A673 (cell line): ENCODE data around the gene ARL8A.

Experiments
- CTCF ChIP-seq: fragments of 300-800, 200-600 bp; sonication (generic); conservative IDR thresholded peaks from 2 replicates; pipeline ENCODE4 v1.5.1; 2017; ENCODE audit warnings: low read depth, mild to moderate bottlenecking, antibody characterized with exemption, low read length, moderate library complexity, mixed read lengths
- EZH2 ChIP-seq: fragments of 200-600 bp; sonication (generic); IDR thresholded peaks from 2 replicates; pipeline ENCODE4 v1.6.1; 2017; ENCODE audit warnings: borderline replicate concordance, low read depth, mild to moderate bottlenecking, mixed read lengths, antibody characterized with exemption, low read length; ENCODE audit not compliant: poor library complexity, severe bottlenecking

- TF ChIP-seq CTCF (no peak), EZH2 (no peak)
Measured at GRCh38 chr1:202168861-202169260, 24.3 kb upstream of the ARL8A start.
